ENCODE measurements around the gene IMPDH1.
"Not testable (repeated sequence)": the region's sequence is repeated elsewhere in the genome, so short reads cannot be mapped to it uniquely, and the experiment has no call there.

The IMPDH1 gene

GRCh38 chr7:128409596-128410450 lies at the start of gene IMPDH1:
Gene IMPDH1, minus strand, starts transcription at chr7:128409982. Its CDS starts 81 bp downstream, at chr7:128409901.
- DNase-seq, result peak; percentile 90

GRCh38 chr7:128459394-128459878 lies 49.7 kb upstream of the IMPDH1 start:
- DNase-seq, result peak; percentile 60

- DNase-seq, result no peak
These were observed 49.2 kb upstream of the IMPDH1 start for GRCh38 chr7:128458956-128459355.

GRCh38 chr7:128457385-128457784 lies 47.6 kb upstream of the IMPDH1 start:
- not testable (repeated sequence) for DNase-seq

- no peak for DNase-seq
These were observed 46.5 kb upstream of the IMPDH1 start for GRCh38 chr7:128456255-128456725.

GRCh38 chr7:128455543-128456254 lies 45.9 kb upstream of the IMPDH1 start, which contains the start of gene HILPDA:
Gene HILPDA, plus strand, starts transcription at chr7:128455878. Its CDS starts 1,391 bp downstream, at chr7:128457269.
- peak; percentile 99 for DNase-seq

- peak; percentile 56 for DNase-seq
These were observed 45.2 kb upstream of the IMPDH1 start for GRCh38 chr7:128454808-128455542.

- DNase-seq, result peak; percentile 93
These were observed 44.3 kb upstream of the IMPDH1 start for GRCh38 chr7:128453836-128454804.

GRCh38 chr7:128452552-128452951 lies 42.8 kb upstream of the IMPDH1 start:
- DNase-seq, result no peak

- no peak for DNase-seq
These were observed 41.1 kb upstream of the IMPDH1 start for GRCh38 chr7:128450913-128451312.

GRCh38 chr7:128450409-128450808 lies 40.6 kb upstream of the IMPDH1 start:
- DNase-seq, result no peak

GRCh38 chr7:128448751-128449302 lies 39.0 kb upstream of the IMPDH1 start:
- DNase-seq, result no peak

- no peak for DNase-seq
These were observed 38.3 kb upstream of the IMPDH1 start for GRCh38 chr7:128447941-128448564.

- no peak for DNase-seq
These were observed 36.5 kb upstream of the IMPDH1 start for GRCh38 chr7:128446306-128446705.

GRCh38 chr7:128443831-128444600 lies 34.2 kb upstream of the IMPDH1 start:
- no peak for DNase-seq

GRCh38 chr7:128442356-128442755 lies 32.6 kb upstream of the IMPDH1 start:
- no peak for DNase-seq

GRCh38 chr7:128437426-128438332 lies 27.9 kb upstream of the IMPDH1 start:
- DNase-seq, result no peak

GRCh38 chr7:128435327-128435686 lies 25.5 kb upstream of the IMPDH1 start:
- no peak for DNase-seq

All from fibroblast of upper back skin (primary cell).